ENCODE measurements around the gene YAP1. TPM values are rescaled to one million over a fixed set of nuclear protein-coding genes. Genes with fewer than 3 reads are reported as not detected.
"Not testable (repeated sequence)": the region's sequence is repeated elsewhere in the genome, so short reads cannot be mapped to it uniquely, and the experiment has no call there.

The YAP1 gene
- total RNA-seq, 2 experiments from 2014 or later = 0.04 to 0.06 TPM

DNA sequence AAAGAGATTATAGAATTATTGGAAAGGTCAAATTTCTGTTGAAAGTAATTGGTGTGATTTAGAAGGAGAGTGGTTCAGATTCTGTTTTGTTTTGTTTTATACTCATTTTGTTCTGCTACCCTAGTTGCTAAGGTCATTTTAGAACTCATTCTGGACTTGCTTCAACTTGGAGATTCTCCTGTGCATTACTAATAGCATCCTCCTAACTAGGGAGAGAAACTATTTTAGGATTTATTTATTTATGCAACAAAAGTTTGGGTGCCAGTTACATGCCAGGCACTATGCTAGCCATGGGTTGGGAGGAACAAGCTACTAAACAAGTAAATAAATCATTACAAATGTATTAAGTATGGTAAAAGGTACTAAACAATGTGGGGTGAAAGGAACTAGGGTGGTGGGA, 84.0 kb downstream of the YAP1 start:
- Mint-ChIP-seq H3K4me3 (no peak overlapping the region), H3K27ac (no peak overlapping the region), H3K9me3 (peaks cover 3% of the 10 kb centered on the region), H3K36me3 (no peaks in the 10 kb centered on the region), H3K27me3 (peaks cover 30% of the 10 kb centered on the region), H3K4me1 (no peaks in the 10 kb centered on the region)
- DNase-seq = no peak

- no peaks in the 10 kb centered on the region for H3K36me3 Mint-ChIP-seq
- H3K4me3 Mint-ChIP-seq = no peak overlapping the region
- H3K27me3 Mint-ChIP-seq = peaks cover 28% of the 10 kb centered on the region
- H3K9me3 Mint-ChIP-seq = peaks cover 3% of the 10 kb centered on the region
- no peak for DNase-seq
- no peaks in the 10 kb centered on the region for H3K4me1 Mint-ChIP-seq
- no peak overlapping the region for H3K27ac Mint-ChIP-seq
Measured at GRCh38 chr11:102194990-102195389, 84.7 kb downstream of the YAP1 start.

GRCh38 chr11:102196351-102196750, 86.1 kb downstream of the YAP1 start:
- Mint-ChIP-seq H3K27me3 (peaks cover 22% of the 10 kb centered on the region), H3K4me3 (no peak overlapping the region), H3K4me1 (no peaks in the 10 kb centered on the region), H3K27ac (no peak overlapping the region), H3K36me3 (no peaks in the 10 kb centered on the region), H3K9me3 (peaks cover 3% of the 10 kb centered on the region)
- no peak for DNase-seq

DNA sequence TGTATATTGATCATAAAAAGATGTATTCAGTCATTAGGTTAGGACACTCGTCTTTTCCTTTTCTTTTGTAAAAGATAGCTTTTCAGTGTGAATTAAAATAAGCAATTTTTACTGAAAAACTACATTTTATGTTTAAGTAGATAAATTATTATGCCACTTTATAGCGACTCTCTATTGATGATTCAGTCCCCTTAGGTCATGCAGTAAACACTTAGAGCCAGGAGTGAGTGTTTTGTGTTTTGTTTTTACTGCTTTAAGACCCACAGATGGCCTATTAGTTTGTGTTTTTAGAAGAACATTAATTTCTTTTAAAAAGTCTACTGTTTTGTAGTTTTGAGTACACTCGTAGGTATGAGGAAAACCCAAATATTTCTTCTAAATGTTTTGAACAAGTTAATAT, 86.6 kb downstream of the YAP1 start:
- peaks cover 20% of the 10 kb centered on the region for H3K27me3 Mint-ChIP-seq
- no peak overlapping the region for H3K27ac Mint-ChIP-seq
- H3K36me3 Mint-ChIP-seq = no peaks in the 10 kb centered on the region
- no peaks in the 10 kb centered on the region for H3K4me1 Mint-ChIP-seq
- H3K4me3 Mint-ChIP-seq = no peak overlapping the region
- H3K9me3 Mint-ChIP-seq = peaks cover 3% of the 10 kb centered on the region
- no peak for DNase-seq

DNA sequence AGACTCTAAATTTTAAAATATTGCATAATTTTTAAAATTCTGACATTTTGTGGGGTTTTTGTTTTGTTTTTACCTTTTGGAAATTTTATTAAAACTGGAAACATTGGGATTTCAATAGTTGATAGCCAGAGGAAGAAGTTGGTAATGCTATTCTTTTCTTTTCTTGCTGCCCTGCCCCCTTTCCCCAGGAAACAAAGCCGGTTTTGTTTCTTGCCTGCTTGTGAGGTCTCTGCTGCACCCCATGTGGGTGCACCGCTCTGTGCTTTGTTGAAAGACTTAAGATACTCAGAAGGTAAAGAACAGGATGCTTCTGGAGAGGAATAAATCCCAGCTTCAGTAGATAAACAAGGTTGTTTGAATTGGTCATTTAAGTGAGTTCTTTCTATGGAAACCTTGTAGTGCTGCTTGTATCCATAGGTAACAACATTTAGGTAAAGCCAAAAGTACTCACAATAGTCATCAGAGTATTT, 87.5 kb downstream of the YAP1 start:
- Mint-ChIP-seq H3K27me3 (peaks cover 20% of the 10 kb centered on the region), H3K36me3 (no peaks in the 10 kb centered on the region), H3K4me3 (no peak overlapping the region), H3K27ac (no peak overlapping the region), H3K4me1 (no peaks in the 10 kb centered on the region), H3K9me3 (peaks cover 3% of the 10 kb centered on the region)
- DNase-seq = no peak

GRCh38 chr11:102199673-102200072, 89.4 kb downstream of the YAP1 start:
- H3K4me1 Mint-ChIP-seq = no peaks in the 10 kb centered on the region
- no peaks in the 10 kb centered on the region for H3K36me3 Mint-ChIP-seq
- H3K27me3 Mint-ChIP-seq = peaks cover 25% of the 10 kb centered on the region
- H3K27ac Mint-ChIP-seq = no peak overlapping the region
- H3K4me3 Mint-ChIP-seq = no peak overlapping the region
- H3K9me3 Mint-ChIP-seq = peaks cover 3% of the 10 kb centered on the region
- DNase-seq = no peak

GRCh38 chr11:102200325-102200724, 90.1 kb downstream of the YAP1 start:
- not testable (repeated sequence) for H3K36me3 Mint-ChIP-seq, DNase-seq, H3K27ac Mint-ChIP-seq, H3K4me3 Mint-ChIP-seq, H3K4me1 Mint-ChIP-seq, H3K9me3 Mint-ChIP-seq
- peaks cover 25% of the 10 kb centered on the region for H3K27me3 Mint-ChIP-seq

- H3K27me3 Mint-ChIP-seq = peaks cover 21% of the 10 kb centered on the region
- H3K4me1 Mint-ChIP-seq = no peaks in the 10 kb centered on the region
- H3K27ac Mint-ChIP-seq = no peak overlapping the region
- H3K36me3 Mint-ChIP-seq = no peaks in the 10 kb centered on the region
- DNase-seq = no peak
- no peaks in the 10 kb centered on the region for H3K9me3 Mint-ChIP-seq
- H3K4me3 Mint-ChIP-seq = no peak overlapping the region
Measured at GRCh38 chr11:102201776-102202175, 91.5 kb downstream of the YAP1 start.

DNA sequence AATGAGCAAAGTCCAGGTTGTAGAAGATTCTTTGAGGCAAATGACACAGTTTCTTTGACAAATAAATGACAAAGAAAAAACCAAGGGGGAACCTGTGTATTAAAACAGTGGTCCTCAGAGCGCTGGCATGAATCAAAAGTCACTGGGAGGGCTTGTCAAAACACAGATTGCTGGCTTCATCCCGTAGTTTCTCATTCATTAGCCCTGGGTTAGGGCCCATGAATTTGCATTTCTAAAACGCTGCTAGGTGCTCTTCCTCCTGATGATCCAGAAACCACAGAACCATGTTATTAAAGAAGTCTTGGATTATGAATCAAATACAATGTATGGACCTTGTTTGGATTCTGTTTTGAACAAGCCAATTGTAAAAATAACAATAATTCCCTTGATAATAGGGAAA, 92.7 kb downstream of the YAP1 start:
- no peak overlapping the region for H3K27ac Mint-ChIP-seq
- peaks cover 17% of the 10 kb centered on the region for H3K27me3 Mint-ChIP-seq
- H3K4me1 Mint-ChIP-seq = no peaks in the 10 kb centered on the region
- no peak overlapping the region for H3K4me3 Mint-ChIP-seq
- H3K9me3 Mint-ChIP-seq = no peaks in the 10 kb centered on the region
- DNase-seq = no peak
- H3K36me3 Mint-ChIP-seq = no peaks in the 10 kb centered on the region

DNA sequence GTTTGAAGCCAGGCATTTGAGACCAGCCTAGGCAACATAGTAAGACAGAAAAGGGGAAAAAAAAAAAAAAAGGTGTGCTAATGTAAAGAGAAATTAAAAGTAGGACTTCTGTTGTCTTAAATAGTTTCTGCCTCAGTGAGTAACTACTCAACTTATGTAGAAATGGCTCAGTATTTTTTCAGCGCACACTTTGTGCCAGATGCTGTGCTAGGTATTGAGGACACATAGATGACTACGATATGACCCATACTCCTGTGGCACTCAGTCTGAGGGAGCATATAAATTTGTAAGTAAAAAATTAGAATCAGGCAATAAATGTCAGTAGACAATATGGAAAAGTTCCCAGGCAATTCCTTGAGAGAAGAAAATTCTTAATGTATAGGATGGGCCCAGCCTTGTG, 93.9 kb downstream of the YAP1 start:
- Mint-ChIP-seq H3K36me3 (no peaks in the 10 kb centered on the region), H3K4me3 (no peak overlapping the region), H3K27ac (no peak overlapping the region), H3K9me3 (no peaks in the 10 kb centered on the region), H3K27me3 (peaks cover 14% of the 10 kb centered on the region), H3K4me1 (no peaks in the 10 kb centered on the region)
- DNase-seq = no peak

DNA sequence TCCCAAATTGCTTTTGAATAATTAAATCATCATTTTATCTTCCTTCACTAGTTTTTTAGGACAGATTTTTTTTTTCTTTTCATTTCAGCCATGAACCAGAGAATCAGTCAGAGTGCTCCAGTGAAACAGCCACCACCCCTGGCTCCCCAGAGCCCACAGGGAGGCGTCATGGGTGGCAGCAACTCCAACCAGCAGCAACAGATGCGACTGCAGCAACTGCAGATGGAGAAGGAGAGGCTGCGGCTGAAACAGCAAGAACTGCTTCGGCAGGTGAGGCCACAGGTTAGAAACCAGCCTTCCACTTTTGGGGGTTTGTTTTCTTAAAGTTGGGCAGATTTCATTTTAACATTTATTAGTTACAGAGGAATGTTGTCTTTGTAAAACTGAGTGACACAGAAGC, 95.6 kb downstream of the YAP1 start:
- Mint-ChIP-seq H3K9me3 (no peaks in the 10 kb centered on the region), H3K36me3 (no peaks in the 10 kb centered on the region), H3K27ac (no peak overlapping the region), H3K4me3 (no peak overlapping the region), H3K27me3 (peaks cover 27% of the 10 kb centered on the region), H3K4me1 (no peaks in the 10 kb centered on the region)
- no peak for DNase-seq

GRCh38 chr11:102208835-102209234, 98.6 kb downstream of the YAP1 start:
- H3K27me3 Mint-ChIP-seq = peaks cover 38% of the 10 kb centered on the region
- H3K36me3 Mint-ChIP-seq = no peaks in the 10 kb centered on the region
- no peak for DNase-seq
- no peaks in the 10 kb centered on the region for H3K9me3 Mint-ChIP-seq
- no peak overlapping the region for H3K27ac Mint-ChIP-seq
- no peak overlapping the region for H3K4me3 Mint-ChIP-seq
- no peaks in the 10 kb centered on the region for H3K4me1 Mint-ChIP-seq

- H3K9me3 Mint-ChIP-seq = no peaks in the 10 kb centered on the region
- no peaks in the 10 kb centered on the region for H3K4me1 Mint-ChIP-seq
- peaks cover 27% of the 10 kb centered on the region for H3K27me3 Mint-ChIP-seq
- H3K36me3 Mint-ChIP-seq = no peaks in the 10 kb centered on the region
- no peak overlapping the region for H3K4me3 Mint-ChIP-seq
- no peak for DNase-seq
- H3K27ac Mint-ChIP-seq = no peak overlapping the region
Measured at GRCh38 chr11:102214623-102215022, 104.4 kb downstream of the YAP1 start.

GRCh38 chr11:102216433-102217075, 106.3 kb downstream of the YAP1 start:
- Mint-ChIP-seq H3K9me3 (no peaks in the 10 kb centered on the region), H3K4me3 (no peak overlapping the region), H3K27ac (no peak overlapping the region), H3K27me3 (peaks cover 13% of the 10 kb centered on the region), H3K36me3 (no peaks in the 10 kb centered on the region), H3K4me1 (no peaks in the 10 kb centered on the region)
- no peak for DNase-seq

GRCh38 chr11:102220728-102221467, 110.7 kb downstream of the YAP1 start:
- Mint-ChIP-seq H3K27me3 (peaks cover 1% of the 10 kb centered on the region), H3K9me3 (no peaks in the 10 kb centered on the region), H3K27ac (no peak overlapping the region), H3K4me3 (no peak overlapping the region), H3K4me1 (no peaks in the 10 kb centered on the region), H3K36me3 (no peaks in the 10 kb centered on the region)
- DNase-seq = no peak

GRCh38 chr11:102223859-102224258, 113.6 kb downstream of the YAP1 start:
- no peaks in the 10 kb centered on the region for H3K27me3 Mint-ChIP-seq
- no peak overlapping the region for H3K27ac Mint-ChIP-seq
- H3K4me1 Mint-ChIP-seq = no peaks in the 10 kb centered on the region
- no peak for DNase-seq
- no peaks in the 10 kb centered on the region for H3K9me3 Mint-ChIP-seq
- no peaks in the 10 kb centered on the region for H3K36me3 Mint-ChIP-seq
- no peak overlapping the region for H3K4me3 Mint-ChIP-seq

Measured in activated naive CD8-positive, alpha-beta T cell treated with anti-CD3 and anti-CD28 coated beads for 36 hours (primary cell).